OCI-LY7 (cell line): Measurements from ENCODE around the gene RBM33. TPM values are rescaled to one million over a fixed set of nuclear protein-coding genes. Genes with fewer than 3 reads are reported as not detected.

Experiments
- BruUV-seq: library from RNA; stranded (reverse); fragments of 400-500 nt; replicated peaks from 2 replicates; lab custom pipeline; 2021; lab: Mats Ljungman, UMichigan
- CTCF ChIA-PET: fragments of 300-600 bp; sonication (Branson Sonifier 250); formaldehyde crosslinking; loops from one replicate; lab custom pipeline; 2022; ENCODE audit warnings: antibody characterized with exemption; ENCODE audit not compliant: unreplicated experiment; lab: Charles Lee
- POLR2A ChIA-PET: fragments of 300-600 bp; sonication (Branson Sonifier 250); formaldehyde crosslinking; loops from one replicate; lab custom pipeline; 2022; ENCODE audit warnings: antibody characterized with exemption; lab: Charles Lee
- DNase-seq: peaks from one replicate; pipeline ENCODE4 v3.0.0-alpha.2; 2015; ENCODE audit warnings: low spot score
- H2AFZ ChIP-seq: fragments of 200-600 bp; sonication (generic), shearing (Covaris generic); 2 replicates; pipeline ENCODE4 v1.6.1; 2014; ENCODE audit warnings: mild to moderate bottlenecking, antibody characterized with exemption, low read length, moderate library complexity
- H3K27ac ChIP-seq: fragments of 200-600 bp; sonication (generic); 2 replicates; pipeline ENCODE4 v1.5.1; 2014; ENCODE audit warnings: mixed run types, low read depth, mild to moderate bottlenecking, moderate library complexity, low read length, inconsistent platforms; ENCODE audit not compliant: poor library complexity, severe bottlenecking
- H3K36me3 ChIP-seq: fragments of 200-600 bp; sonication (generic); 2 replicates; pipeline ENCODE4 v1.6.1; 2014; ENCODE audit warnings: mild to moderate bottlenecking, antibody characterized with exemption, low read length, moderate library complexity, mixed read lengths; ENCODE audit not compliant: insufficient read depth
- H3K4me1 ChIP-seq: fragments of 200-600 bp; sonication (generic); 2 replicates; pipeline ENCODE4 v1.5.1; 2014; ENCODE audit warnings: mild to moderate bottlenecking, low read length; ENCODE audit not compliant: insufficient read depth, poor library complexity, severe bottlenecking
- H3K4me2 ChIP-seq: fragments of 200-600 bp; sonication (generic); 2 replicates; pipeline ENCODE4 v1.6.1; 2014; ENCODE audit warnings: mild to moderate bottlenecking, low read length
- H3K4me3 ChIP-seq: fragments of 200-600 bp; sonication (generic); 2 replicates; pipeline ENCODE4 v1.5.1; 2014; ENCODE audit warnings: mild to moderate bottlenecking, low read depth, low read length; ENCODE audit not compliant: poor library complexity, severe bottlenecking
- H3K79me2 ChIP-seq: fragments of 200-600 bp; sonication (generic); 2 replicates; pipeline ENCODE4 v1.6.1; 2016; ENCODE audit warnings: low read depth, mild to moderate bottlenecking, low read length, moderate library complexity, mixed read lengths; ENCODE audit not compliant: insufficient read depth
- H3K9me2 ChIP-seq: fragments of 200-600 bp; sonication (generic); 2 replicates; pipeline ENCODE4 v1.6.1; 2016; ENCODE audit warnings: mild to moderate bottlenecking, low read length, mixed read lengths; ENCODE audit not compliant: insufficient read depth
- H3K9me3 ChIP-seq: fragments of 200-600 bp; sonication (generic); 2 replicates; pipeline ENCODE4 v1.6.1; 2014; ENCODE audit warnings: mild to moderate bottlenecking, mixed run types, low read length, mixed read lengths
- H4K20me1 ChIP-seq: fragments of 200-600 bp; sonication (generic); 2 replicates; pipeline ENCODE4 v1.6.1; 2014; ENCODE audit warnings: mild to moderate bottlenecking, antibody characterized with exemption, low read length, moderate library complexity, mixed read lengths; ENCODE audit not compliant: insufficient read depth
- EZH2phosphoT487 ChIP-seq: fragments of 200-600 bp; sonication (generic); IDR thresholded peaks from 2 replicates; pipeline ENCODE4 v1.6.1; 2018; ENCODE audit warnings: low read depth, borderline replicate concordance, mild to moderate bottlenecking, mixed run types, antibody characterized with exemption, low read length, moderate library complexity, mixed read lengths
- intact Hi-C: fragments of 100-400 bp; cut with micrococcal nuclease; formaldehyde crosslinking; loops from one replicate; pipeline ENCODE4 v1.10.0; 2022; ENCODE audit not compliant: unreplicated experiment
- total RNA-seq, 2 experiments: library from RNA; depleted of rRNA in 1 of 2; stranded (reverse); fragments of >200 nt in 1 of 2; shearing (Covaris generic) in 1 of 2; gene quantifications; 2 replicates each; pipeline ENCODE4 v1.2.3, GENCODE V29; 2014 to 2022
- TF ChIP-seq, protein P1 (sequence below): fragments of 200-600 bp; sonication (generic); conservative IDR thresholded peaks from 2 replicates; pipeline ENCODE4 v1.5.1; 2014; ENCODE audit warnings: mild to moderate bottlenecking, antibody characterized with exemption, low read length, moderate library complexity, mixed read lengths

Gene RBM33
- total RNA-seq, 2 experiments from 2014 or later: 67.6 to 127 TPM

DNA sequence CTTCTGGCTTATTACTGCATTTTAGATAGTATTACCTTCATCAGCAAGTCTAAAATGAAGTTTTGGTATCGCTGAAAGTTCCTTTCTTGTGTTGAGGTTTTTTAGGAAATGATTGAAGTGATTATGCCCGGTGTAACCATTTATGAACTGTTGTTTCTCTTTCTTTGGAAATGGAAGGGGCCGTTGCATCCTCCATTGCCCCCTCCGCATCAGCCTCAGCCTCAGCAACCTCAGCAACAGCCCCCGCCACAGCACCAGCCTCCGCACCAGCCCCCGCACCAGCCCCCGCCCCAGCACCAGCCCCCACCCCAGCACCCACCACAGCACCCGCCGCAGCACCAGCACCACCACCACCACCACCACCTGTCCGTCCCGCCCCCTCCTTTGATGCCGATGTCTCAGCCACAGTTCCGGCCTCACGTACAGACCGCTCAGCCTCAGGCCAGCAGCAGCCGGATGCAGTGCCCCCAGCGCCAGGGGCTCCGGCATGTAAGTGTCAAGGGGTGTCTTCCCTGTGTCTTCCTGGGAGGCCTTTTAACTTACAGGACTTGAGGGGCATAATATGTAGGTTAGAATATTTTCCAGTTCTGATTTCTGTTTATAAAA lies 95.2 kb downstream of the RBM33 start:
- H2AFZ ChIP-seq: no peak overlapping the region
- DNase-seq: no peak
- H4K20me1 ChIP-seq: no peaks in the 10 kb centered on the region; the same call in 1 of the 2 replicates
- H3K9me2 ChIP-seq: no peaks in the 10 kb centered on the region
- peaks cover 90% of the 10 kb centered on the region for H3K36me3 ChIP-seq
- H3K9me3 ChIP-seq: no peaks in the 10 kb centered on the region
- H3K79me2 ChIP-seq: peaks cover 5% of the 10 kb centered on the region; the same call in 1 of the 2 replicates
- CTCF ChIA-PET: interaction anchor here (1.9 kb wide), 1 partner anchor 141 kb away, joined by 8 read pairs; no protein-coding TSS in a partner anchor
- no TSS peak for BruUV-seq
- H3K27ac ChIP-seq: no peak overlapping the region
- peaks cover 38% of the 10 kb centered on the region for H3K4me1 ChIP-seq
- POLR2A ChIA-PET: interaction anchor here (0.7 kb wide), 1 partner anchor 16 kb away, joined by 3 read pairs; no protein-coding TSS in a partner anchor
- TF ChIP-seq EZH2phosphoT487: no peak
- TF ChIP-seq, protein P1, sequence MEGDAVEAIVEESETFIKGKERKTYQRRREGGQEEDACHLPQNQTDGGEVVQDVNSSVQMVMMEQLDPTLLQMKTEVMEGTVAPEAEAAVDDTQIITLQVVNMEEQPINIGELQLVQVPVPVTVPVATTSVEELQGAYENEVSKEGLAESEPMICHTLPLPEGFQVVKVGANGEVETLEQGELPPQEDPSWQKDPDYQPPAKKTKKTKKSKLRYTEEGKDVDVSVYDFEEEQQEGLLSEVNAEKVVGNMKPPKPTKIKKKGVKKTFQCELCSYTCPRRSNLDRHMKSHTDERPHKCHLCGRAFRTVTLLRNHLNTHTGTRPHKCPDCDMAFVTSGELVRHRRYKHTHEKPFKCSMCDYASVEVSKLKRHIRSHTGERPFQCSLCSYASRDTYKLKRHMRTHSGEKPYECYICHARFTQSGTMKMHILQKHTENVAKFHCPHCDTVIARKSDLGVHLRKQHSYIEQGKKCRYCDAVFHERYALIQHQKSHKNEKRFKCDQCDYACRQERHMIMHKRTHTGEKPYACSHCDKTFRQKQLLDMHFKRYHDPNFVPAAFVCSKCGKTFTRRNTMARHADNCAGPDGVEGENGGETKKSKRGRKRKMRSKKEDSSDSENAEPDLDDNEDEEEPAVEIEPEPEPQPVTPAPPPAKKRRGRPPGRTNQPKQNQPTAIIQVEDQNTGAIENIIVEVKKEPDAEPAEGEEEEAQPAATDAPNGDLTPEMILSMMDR: no peak
- no peak overlapping the region for H3K4me3 ChIP-seq
- intact Hi-C loops: no loop called here
- H3K4me2 ChIP-seq: no peak overlapping the region

DNA sequence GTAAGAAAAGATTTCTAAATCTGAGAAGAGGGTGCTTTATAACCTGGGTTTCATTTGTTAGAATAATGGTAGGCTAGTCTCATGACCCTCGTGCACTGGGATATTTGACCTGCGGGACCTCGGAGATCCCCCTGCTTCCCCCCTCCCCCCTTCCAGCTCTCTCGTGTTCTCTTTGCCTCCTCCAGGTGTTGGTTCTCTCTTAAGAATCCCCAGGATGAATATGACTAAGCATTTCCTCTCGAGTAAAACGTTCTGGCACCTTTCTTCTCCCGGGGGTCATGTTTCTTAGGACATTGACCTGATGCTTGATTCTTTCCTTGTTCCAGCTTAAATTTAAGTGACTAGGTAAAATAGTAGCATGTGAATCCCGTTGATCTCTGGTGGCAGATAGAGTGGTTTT lies 96.6 kb downstream of the RBM33 start:
- CTCF ChIA-PET: no interaction called here
- intact Hi-C loops: no loop called here
- Histone ChIP-seq H3K9me2 (no peaks in the 10 kb centered on the region), H3K4me2 (no peak overlapping the region), H3K36me3 (peaks cover 93% of the 10 kb centered on the region), H2AFZ (no peak overlapping the region), H3K79me2 (peaks cover 8% of the 10 kb centered on the region; the same call in 1 of the 2 replicates), H3K4me3 (no peak overlapping the region), H3K4me1 (peaks cover 39% of the 10 kb centered on the region), H3K9me3 (no peaks in the 10 kb centered on the region), H4K20me1 (no peaks in the 10 kb centered on the region; the same call in 1 of the 2 replicates), H3K27ac (no peak overlapping the region)
- DNase-seq: no peak
- BruUV-seq: no TSS peak
- TF ChIP-seq, protein P1: no peak
- no peak for TF ChIP-seq EZH2phosphoT487
- POLR2A ChIA-PET: interaction anchor here (0.6 kb wide), 1 partner anchor 286 kb away, joined by 3 read pairs; no protein-coding TSS in a partner anchor

DNA sequence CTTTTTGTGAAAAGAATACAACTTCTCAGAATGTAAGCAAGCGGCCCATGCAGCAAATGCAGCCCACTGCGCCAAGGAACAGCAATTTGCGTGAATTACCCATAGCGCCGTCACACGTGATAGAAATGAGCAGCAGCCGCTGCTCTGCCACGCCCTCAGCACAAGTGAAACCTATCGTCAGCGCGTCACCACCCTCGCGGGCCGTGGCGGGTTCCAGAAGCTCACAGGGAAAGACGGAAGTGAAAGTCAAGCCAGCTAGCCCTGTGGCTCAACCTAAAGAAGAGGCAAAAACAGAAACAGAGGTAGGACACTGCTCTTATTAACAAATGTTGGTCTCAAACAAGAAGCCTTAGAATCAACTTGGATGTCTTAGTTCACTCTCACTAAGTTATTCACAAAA lies 97.3 kb downstream of the RBM33 start:
- TF ChIP-seq, protein P1: no peak
- no peak for TF ChIP-seq EZH2phosphoT487
- no peak overlapping the region for H3K27ac ChIP-seq
- intact Hi-C loops: no loop called here
- CTCF ChIA-PET: no interaction called here
- BruUV-seq: no TSS peak
- no peak overlapping the region for H3K4me3 ChIP-seq
- peaks cover 39% of the 10 kb centered on the region for H3K4me1 ChIP-seq
- H3K9me2 ChIP-seq: no peaks in the 10 kb centered on the region
- H3K36me3 ChIP-seq: peaks cover 96% of the 10 kb centered on the region
- peaks cover 6% of the 10 kb centered on the region; the same call in 1 of the 2 replicates for H4K20me1 ChIP-seq
- DNase-seq: no peak
- no peaks in the 10 kb centered on the region for H3K9me3 ChIP-seq
- no peak overlapping the region; the same call in 1 of the 2 replicates for H3K4me2 ChIP-seq
- no peak overlapping the region for H2AFZ ChIP-seq
- POLR2A ChIA-PET: interaction anchor here (0.6 to 0.7 kb wide), 2 partner anchors 86 to 143 kb away, joined by 3 to 4 read pairs; no protein-coding TSS in a partner anchor
- H3K79me2 ChIP-seq: peaks cover 15% of the 10 kb centered on the region; the same call in 1 of the 2 replicates
